ENCODE data around the gene ANP32B.
A peak's percentile ranks its signal among the peaks of the same experiment; 100 is the strongest.
"Not testable (repeated sequence)": the region's sequence is repeated elsewhere in the genome, so short reads cannot be mapped to it uniquely, and the experiment has no call there.

The ANP32B gene

GRCh38 chr9:97982683-97983588 lies at the start of gene ANP32B:
Gene ANP32B, plus strand, starts transcription at chr9:97983341. Its CDS starts 215 bp downstream, at chr9:97983556.
- DNase-seq (ENCODE audit: extremely low read depth in 1 of 2, low read depth in 1 of 2) = peak; percentile 79 to 90

DNA sequence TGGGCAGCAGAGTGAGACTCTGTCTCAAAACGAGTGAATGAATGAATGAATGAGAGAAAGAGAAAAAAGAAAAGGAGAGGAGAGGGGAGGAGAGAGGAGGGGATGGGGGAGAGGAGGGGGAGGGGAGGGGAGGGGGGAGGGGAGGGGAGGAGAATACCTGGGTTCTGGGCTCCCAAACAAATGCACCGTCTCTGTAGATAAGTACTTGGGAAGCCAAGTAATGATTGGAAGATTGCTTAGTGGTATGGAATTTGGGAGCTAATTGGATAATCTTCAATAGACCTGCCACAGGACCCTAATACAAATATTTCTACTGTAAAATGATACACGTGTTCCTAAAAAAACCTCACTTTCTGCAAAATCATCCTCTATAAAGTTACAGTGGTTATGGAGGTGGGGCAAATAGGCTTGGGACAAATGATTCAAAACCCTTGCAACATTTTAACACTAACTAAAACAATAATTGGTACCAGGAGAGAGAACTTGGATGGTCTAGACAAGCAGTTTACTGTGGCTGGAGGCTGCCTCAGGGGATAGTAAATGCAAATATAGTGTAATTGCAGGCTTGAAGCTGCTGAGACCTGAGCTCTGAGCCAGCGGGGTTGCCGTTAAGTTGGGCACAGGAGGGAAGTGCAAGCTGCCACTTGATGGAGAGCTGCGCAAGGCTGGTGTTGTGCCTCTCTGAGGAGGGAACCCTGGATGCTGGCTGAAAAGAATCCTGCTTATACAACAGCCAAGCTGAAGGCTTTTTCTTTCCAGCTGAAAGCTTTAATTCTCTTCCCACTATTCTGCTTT lies 48.6 kb upstream of the ANP32B start:
- DNase-seq (ENCODE audit: extremely low read depth in 1 of 2, low read depth in 1 of 2) = no peak

- DNase-seq (ENCODE audit: extremely low read depth in 1 of 2, low read depth in 1 of 2) = no peak
Observed at GRCh38 chr9:97935276-97935675, 47.9 kb upstream of the ANP32B start.

- no peak for DNase-seq (ENCODE audit: extremely low read depth in 1 of 2, low read depth in 1 of 2)
Observed at GRCh38 chr9:97936998-97937397, 46.1 kb upstream of the ANP32B start.

- no peak for DNase-seq (ENCODE audit: extremely low read depth in 1 of 2, low read depth in 1 of 2)
Observed at GRCh38 chr9:97938081-97938644, 45.0 kb upstream of the ANP32B start, which contains the start of gene HEMGN. Gene HEMGN, minus strand, starts transcription at chr9:97938172. Its CDS starts 36 bp downstream, at chr9:97938136.

DNA sequence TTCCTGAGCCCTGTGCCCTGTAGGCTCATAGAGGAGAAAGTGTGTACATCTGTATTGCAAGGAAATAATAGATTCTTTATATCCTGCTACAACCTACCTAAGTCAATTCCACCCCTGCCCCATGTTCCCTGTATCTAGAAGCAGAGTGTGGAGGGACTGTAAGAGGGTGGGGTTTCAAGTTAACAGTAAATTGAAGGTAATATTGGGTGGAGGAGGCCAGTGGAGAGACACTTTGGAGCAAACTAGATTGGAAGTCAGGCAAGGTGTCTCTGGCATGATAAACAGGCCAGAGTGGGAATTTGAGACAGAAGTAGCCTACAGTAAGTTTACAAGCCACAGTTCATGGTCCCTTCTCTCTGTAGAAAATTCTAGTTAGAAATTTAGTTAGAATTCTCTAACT lies 42.9 kb upstream of the ANP32B start:
- no peak for DNase-seq (ENCODE audit: extremely low read depth in 1 of 2, low read depth in 1 of 2)

DNA sequence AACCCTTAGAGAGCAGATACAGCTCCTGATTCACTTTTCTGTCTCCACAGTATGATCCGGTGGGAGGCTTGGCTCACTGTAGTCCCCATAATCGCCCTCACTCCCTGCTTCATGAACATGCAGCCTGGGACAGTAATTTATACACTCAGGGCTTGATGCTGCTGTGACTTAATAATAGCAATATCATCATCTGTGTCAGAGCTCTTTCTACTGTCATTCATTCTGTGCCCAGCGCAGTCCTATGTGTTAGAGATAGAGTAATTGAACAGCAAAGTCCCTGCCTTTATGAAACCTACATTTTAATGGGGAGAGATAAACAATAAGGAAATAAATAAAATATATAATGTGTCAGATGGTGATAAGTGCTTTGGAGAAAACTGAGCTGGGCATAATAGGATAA lies 42.4 kb upstream of the ANP32B start:
- no peak for DNase-seq (ENCODE audit: extremely low read depth in 1 of 2, low read depth in 1 of 2)

- no peak for DNase-seq (ENCODE audit: extremely low read depth in 1 of 2, low read depth in 1 of 2)
Observed at GRCh38 chr9:97941323-97941722, 41.8 kb upstream of the ANP32B start.

DNA sequence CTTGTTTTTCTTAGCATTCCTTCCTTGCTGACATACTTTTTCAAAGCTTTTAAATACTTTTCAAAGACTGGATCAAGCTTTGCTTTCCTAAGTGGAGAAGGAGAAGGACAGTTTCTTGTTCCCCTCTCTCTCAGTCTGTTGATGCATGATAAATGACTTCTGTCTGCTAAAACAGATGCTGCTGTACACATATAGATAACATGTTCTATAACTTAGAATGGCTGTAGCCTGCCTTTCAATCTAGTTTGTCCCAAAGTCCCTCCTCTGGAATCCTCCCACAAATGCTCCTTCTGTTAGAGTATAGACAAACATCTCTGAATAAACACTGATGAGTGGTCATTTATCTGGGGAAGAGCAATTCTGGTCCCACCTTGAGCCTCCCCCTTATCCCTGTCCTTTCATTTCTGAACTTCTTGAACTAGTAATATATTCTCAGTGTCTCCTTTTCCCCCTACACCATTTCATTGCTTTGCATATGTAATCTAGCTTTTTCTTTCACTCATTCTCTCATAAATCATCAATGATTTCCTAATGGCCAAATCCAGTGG lies 39.8 kb upstream of the ANP32B start:
- DNase-seq (ENCODE audit: extremely low read depth in 1 of 2, low read depth in 1 of 2) = no peak

- no peak for DNase-seq (ENCODE audit: extremely low read depth in 1 of 2, low read depth in 1 of 2)
Observed at GRCh38 chr9:97944612-97945011, 38.5 kb upstream of the ANP32B start.

- DNase-seq (ENCODE audit: extremely low read depth in 1 of 2, low read depth in 1 of 2) = not testable (repeated sequence)
Observed at GRCh38 chr9:97945470-97945869, 37.7 kb upstream of the ANP32B start.

- not testable (repeated sequence) for DNase-seq (ENCODE audit: extremely low read depth in 1 of 2, low read depth in 1 of 2)
Observed at GRCh38 chr9:97947094-97947493, 36.0 kb upstream of the ANP32B start.

- DNase-seq (ENCODE audit: extremely low read depth in 1 of 2, low read depth in 1 of 2) = not testable (repeated sequence)
Observed at GRCh38 chr9:97950873-97951272, 32.3 kb upstream of the ANP32B start.

DNA sequence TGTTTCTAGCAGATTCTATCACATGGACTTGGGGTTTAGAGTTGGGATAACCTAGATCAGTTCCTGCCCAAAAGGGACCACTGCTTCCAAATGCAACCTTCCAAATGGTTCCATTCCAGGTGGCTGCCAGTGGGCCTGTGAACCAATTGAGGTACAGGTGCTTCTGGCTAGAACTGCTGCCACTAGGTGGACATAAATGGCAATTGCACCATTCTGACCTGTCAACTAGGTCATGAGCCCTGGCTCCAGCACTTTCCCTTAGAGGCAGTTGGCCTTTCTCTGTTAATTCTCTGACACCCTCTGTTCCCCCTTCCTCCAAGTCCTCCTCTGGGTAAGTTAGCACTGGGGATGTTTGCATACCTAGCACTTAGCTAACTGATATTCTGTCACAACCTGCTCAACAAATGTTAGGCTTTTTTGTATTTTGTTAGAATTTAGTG lies 28.6 kb upstream of the ANP32B start:
- peak; percentile 13 to 20 for DNase-seq (ENCODE audit: extremely low read depth in 1 of 2, low read depth in 1 of 2)

DNA sequence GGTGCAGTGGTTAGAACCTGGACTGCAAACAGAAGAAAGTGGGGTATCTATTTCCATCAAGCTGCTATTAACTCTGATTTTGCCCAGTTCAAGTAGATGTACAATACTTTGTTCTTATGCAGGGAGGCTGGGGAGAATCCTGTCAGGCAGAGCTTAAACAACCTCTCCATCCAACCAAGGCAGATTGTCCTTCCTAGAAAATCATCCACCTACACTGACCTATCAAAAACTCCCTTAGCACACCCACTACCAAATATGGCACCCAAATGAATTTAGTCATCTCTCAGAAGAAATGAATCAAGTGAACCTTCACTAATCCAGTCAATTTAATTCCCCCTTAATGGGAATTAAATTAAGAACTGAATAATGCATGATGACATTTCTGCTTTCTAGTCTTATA lies 26.8 kb upstream of the ANP32B start:
- DNase-seq (ENCODE audit: extremely low read depth in 1 of 2, low read depth in 1 of 2) = no peak

DNA sequence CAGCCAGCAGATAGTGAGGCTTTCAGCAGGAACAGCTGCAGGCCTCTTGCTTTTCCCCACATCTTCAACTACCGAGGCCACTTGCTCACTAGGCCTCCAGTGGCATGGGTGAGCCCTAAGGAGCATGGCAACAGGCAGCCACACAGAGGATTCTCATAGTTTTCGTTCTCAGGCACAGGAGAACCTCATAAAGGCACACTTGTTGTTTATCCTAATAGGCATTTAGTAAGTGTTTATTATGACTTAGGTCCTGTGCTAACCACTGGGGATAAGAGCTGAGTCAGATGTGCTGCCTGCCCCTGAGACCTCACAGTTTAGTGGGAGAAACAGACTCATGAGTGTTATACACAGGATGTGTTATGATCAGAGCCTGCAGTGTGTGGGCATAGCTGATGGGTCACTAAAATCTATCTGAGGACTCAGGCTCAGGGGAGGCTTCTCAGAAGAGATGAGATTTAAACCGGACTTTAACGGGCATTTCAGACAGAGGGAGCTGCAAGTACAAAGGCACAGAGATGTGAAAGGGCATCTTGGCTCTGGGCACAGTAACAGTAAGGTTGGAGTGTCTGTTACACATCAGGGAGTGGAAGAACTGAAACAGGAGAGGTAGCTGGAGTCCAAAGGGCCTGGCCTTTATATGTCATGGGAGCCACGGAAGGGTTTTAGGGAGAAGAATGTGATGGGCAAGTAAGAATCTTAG lies 24.2 kb upstream of the ANP32B start:
- DNase-seq (ENCODE audit: extremely low read depth in 1 of 2, low read depth in 1 of 2) = no peak

- DNase-seq (ENCODE audit: extremely low read depth in 1 of 2, low read depth in 1 of 2) = no peak
Observed at GRCh38 chr9:97959585-97959984, 23.6 kb upstream of the ANP32B start.

GRCh38 chr9:97960678-97961328 lies 22.3 kb upstream of the ANP32B start:
- DNase-seq (ENCODE audit: extremely low read depth in 1 of 2, low read depth in 1 of 2) = not testable (repeated sequence)

DNA sequence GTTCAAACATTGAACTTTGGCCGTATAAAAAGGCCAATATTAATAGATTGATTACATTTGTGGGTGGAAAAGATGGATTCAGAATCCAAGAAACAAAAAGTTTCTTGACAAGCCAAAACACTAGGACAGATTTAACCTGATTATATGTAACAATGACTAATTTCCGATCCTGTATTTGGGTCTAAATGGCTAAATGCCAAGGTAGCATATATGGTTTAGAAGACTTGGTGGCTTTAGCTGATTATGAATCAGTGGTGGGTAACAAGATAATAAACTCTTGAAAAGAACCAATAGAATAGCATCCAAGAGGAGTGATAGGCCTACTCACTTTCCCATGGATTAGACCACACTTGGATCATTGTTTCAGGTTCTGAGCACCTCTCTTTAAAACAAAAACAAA lies 21.8 kb upstream of the ANP32B start:
- DNase-seq (ENCODE audit: extremely low read depth in 1 of 2, low read depth in 1 of 2) = no peak

GRCh38 chr9:97962136-97962535 lies 21.0 kb upstream of the ANP32B start:
- DNase-seq (ENCODE audit: extremely low read depth in 1 of 2, low read depth in 1 of 2) = no peak

All from activated CD8-positive, alpha-beta memory T cell treated with anti-CD3 and anti-CD28 coated beads for 1 hour (primary cell).